ENCODE results near the gene DICER1.

The DICER1 gene

GRCh38 chr14:95052016-95052585 lies 105.2 kb downstream of the DICER1 start:
- no peak overlapping the region for H3K27ac ChIP-seq (ENCODE audit: insufficient read depth in 1 of 2, low read depth in 1 of 2, low read length in 2 of 2, poor library complexity in 1 of 2, severe bottlenecking in 2 of 2)
- H3K27me3 ChIP-seq (replicated peaks in 2 of 5; ENCODE audit: control insufficient read depth in 4 of 5, insufficient read depth in 5 of 5, low read length in 4 of 5), result peaks cover 0 to 4% (median 0%) of the 10 kb centered on the region in 5 experiments
- no peaks in the 10 kb centered on the region for H3K4me1 ChIP-seq (ENCODE audit: control extremely low read depth in 1 of 4, control insufficient read depth in 4 of 4, insufficient read depth in 4 of 4, low read length in 3 of 4)
- no peak for DNase-seq
- H3K36me3 ChIP-seq (ENCODE audit: control insufficient read depth in 4 of 4, insufficient read depth in 4 of 4, low read length in 3 of 4), result no peaks in the 10 kb centered on the region
- no peak overlapping the region for H3K4me3 ChIP-seq (ENCODE audit: control insufficient read depth in 1 of 7, extremely low read depth in 1 of 7, insufficient read depth in 4 of 7, low read depth in 2 of 7, low read length in 6 of 7)
- WGBS (ENCODE audit: insufficient coverage), result 89% methylated on average over 14 of the region's 14 CpGs
- ChIA-PET CTCF (no interaction called here), POLR2A (no interaction called here)
- H3K9me3 ChIP-seq (ENCODE audit: control extremely low read depth in 1 of 5, control insufficient read depth in 4 of 5, insufficient read depth in 2 of 5, low read depth in 1 of 5, low read length in 4 of 5), result no peaks in the 10 kb centered on the region

DNA sequence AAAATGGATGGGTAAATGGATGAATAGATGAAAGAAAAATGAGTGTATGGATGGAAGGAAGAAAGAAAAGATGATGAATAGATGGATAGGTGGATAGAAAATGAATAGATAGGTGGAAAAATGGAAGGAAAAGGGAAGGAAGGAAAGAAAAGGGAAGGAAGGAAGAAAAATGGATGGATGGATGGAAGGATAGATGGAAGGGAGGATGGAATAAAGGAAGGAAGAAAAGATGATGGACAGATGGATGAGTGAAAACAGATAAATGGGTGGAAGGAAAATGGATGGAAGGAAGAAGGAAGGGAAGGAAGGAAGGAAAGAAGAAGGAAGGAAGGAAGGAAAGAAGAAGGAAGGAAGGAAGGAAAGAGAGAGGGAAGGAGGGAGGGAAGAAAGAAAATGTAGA lies 107.4 kb downstream of the DICER1 start:
- Histone ChIP-seq H3K4me3 (ENCODE audit: control insufficient read depth in 1 of 7, extremely low read depth in 1 of 7, insufficient read depth in 4 of 7, low read depth in 2 of 7, low read length in 6 of 7) (no peak overlapping the region), H3K27ac (ENCODE audit: insufficient read depth in 1 of 2, low read depth in 1 of 2, low read length in 2 of 2, poor library complexity in 1 of 2, severe bottlenecking in 2 of 2) (no peak overlapping the region), H3K27me3 (replicated peaks in 2 of 5; ENCODE audit: control insufficient read depth in 4 of 5, insufficient read depth in 5 of 5, low read length in 4 of 5) (peaks cover 0 to 6% (median 2%) of the 10 kb centered on the region in 5 experiments), H3K9me3 (ENCODE audit: control extremely low read depth in 1 of 5, control insufficient read depth in 4 of 5, insufficient read depth in 2 of 5, low read depth in 1 of 5, low read length in 4 of 5) (no peaks in the 10 kb centered on the region), H3K4me1 (ENCODE audit: control extremely low read depth in 1 of 4, control insufficient read depth in 4 of 4, insufficient read depth in 4 of 4, low read length in 3 of 4) (no peaks in the 10 kb centered on the region), H3K36me3 (ENCODE audit: control insufficient read depth in 4 of 4, insufficient read depth in 4 of 4, low read length in 3 of 4) (no peaks in the 10 kb centered on the region)
- ChIA-PET CTCF (interaction anchor here (0.7 kb wide), 1 partner anchor 360 kb away, joined by 3 read pairs; no protein-coding TSS in a partner anchor), POLR2A (no interaction called here)
- no peak for DNase-seq

- DNase-seq, result no peak
- Histone ChIP-seq H3K9me3 (ENCODE audit: control extremely low read depth in 1 of 5, control insufficient read depth in 4 of 5, insufficient read depth in 2 of 5, low read depth in 1 of 5, low read length in 4 of 5) (no peaks in the 10 kb centered on the region), H3K27ac (ENCODE audit: insufficient read depth in 1 of 2, low read depth in 1 of 2, low read length in 2 of 2, poor library complexity in 1 of 2, severe bottlenecking in 2 of 2) (no peak overlapping the region), H3K27me3 (replicated peaks in 2 of 5; ENCODE audit: control insufficient read depth in 4 of 5, insufficient read depth in 5 of 5, low read length in 4 of 5) (peaks cover 0 to 13% (median 2%) of the 10 kb centered on the region in 5 experiments), H3K4me3 (ENCODE audit: control insufficient read depth in 1 of 7, extremely low read depth in 1 of 7, insufficient read depth in 4 of 7, low read depth in 2 of 7, low read length in 6 of 7) (no peak overlapping the region), H3K36me3 (ENCODE audit: control insufficient read depth in 4 of 4, insufficient read depth in 4 of 4, low read length in 3 of 4) (no peaks in the 10 kb centered on the region), H3K4me1 (ENCODE audit: control extremely low read depth in 1 of 4, control insufficient read depth in 4 of 4, insufficient read depth in 4 of 4, low read length in 3 of 4) (peaks cover 0 to 4% (median 1%) of the 10 kb centered on the region in 4 experiments)
- CTCF ChIA-PET, result no interaction called here
- WGBS (ENCODE audit: insufficient coverage), result 94% methylated on average over 10 of the region's 10 CpGs
- POLR2A ChIA-PET, result no interaction called here
Observed at GRCh38 chr14:95048771-95049312, 108.5 kb downstream of the DICER1 start.

DNA sequence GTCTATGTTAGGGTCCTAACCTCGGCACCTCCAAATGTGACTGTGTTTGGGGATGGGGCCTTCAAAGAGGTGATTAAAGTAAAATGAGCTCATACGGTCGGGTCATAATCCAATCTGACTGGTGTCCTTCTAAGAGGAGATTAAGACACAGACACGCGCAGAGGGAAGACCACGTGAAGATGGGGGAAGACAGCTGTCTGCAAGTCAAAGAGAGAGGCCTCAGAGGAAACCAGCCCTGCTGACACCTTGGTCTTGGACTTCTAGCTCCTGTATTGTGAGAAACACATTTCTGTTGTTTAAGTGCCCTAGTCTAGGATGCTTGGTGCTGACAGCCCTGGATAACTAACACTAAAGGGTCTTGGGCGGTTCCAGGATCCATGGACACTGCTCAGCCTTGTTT lies 109.6 kb downstream of the DICER1 start:
- DNase-seq, result no peak
- ChIA-PET POLR2A (no interaction called here), CTCF (no interaction called here)
- H3K9me3 ChIP-seq (ENCODE audit: control extremely low read depth in 1 of 5, control insufficient read depth in 4 of 5, insufficient read depth in 2 of 5, low read depth in 1 of 5, low read length in 4 of 5), result no peaks in the 10 kb centered on the region
- WGBS (ENCODE audit: insufficient coverage), result 93% methylated on average over 6 of the region's 7 CpGs
- H3K4me1 ChIP-seq (ENCODE audit: control extremely low read depth in 1 of 4, control insufficient read depth in 4 of 4, insufficient read depth in 4 of 4, low read length in 3 of 4), result peaks cover 0 to 11% (median 4%) of the 10 kb centered on the region in 4 experiments
- no peaks in the 10 kb centered on the region for H3K36me3 ChIP-seq (ENCODE audit: control insufficient read depth in 4 of 4, insufficient read depth in 4 of 4, low read length in 3 of 4)
- H3K27ac ChIP-seq (ENCODE audit: insufficient read depth in 1 of 2, low read depth in 1 of 2, low read length in 2 of 2, poor library complexity in 1 of 2, severe bottlenecking in 2 of 2), result no peak overlapping the region
- no peak overlapping the region for H3K4me3 ChIP-seq (ENCODE audit: control insufficient read depth in 1 of 7, extremely low read depth in 1 of 7, insufficient read depth in 4 of 7, low read depth in 2 of 7, low read length in 6 of 7)
- H3K27me3 ChIP-seq (replicated peaks in 2 of 5; ENCODE audit: control insufficient read depth in 4 of 5, insufficient read depth in 5 of 5, low read length in 4 of 5), result peaks cover 0 to 13% (median 2%) of the 10 kb centered on the region in 5 experiments

- H3K9me3 ChIP-seq (ENCODE audit: control extremely low read depth in 1 of 5, control insufficient read depth in 4 of 5, insufficient read depth in 2 of 5, low read depth in 1 of 5, low read length in 4 of 5), result no peaks in the 10 kb centered on the region
- H3K36me3 ChIP-seq (ENCODE audit: control insufficient read depth in 4 of 4, insufficient read depth in 4 of 4, low read length in 3 of 4), result no peaks in the 10 kb centered on the region
- no peak overlapping the region for H3K27ac ChIP-seq (ENCODE audit: insufficient read depth in 1 of 2, low read depth in 1 of 2, low read length in 2 of 2, poor library complexity in 1 of 2, severe bottlenecking in 2 of 2)
- no peak for DNase-seq
- peaks cover 0 to 15% (median 6%) of the 10 kb centered on the region in 5 experiments for H3K27me3 ChIP-seq (replicated peaks in 2 of 5; ENCODE audit: control insufficient read depth in 4 of 5, insufficient read depth in 5 of 5, low read length in 4 of 5)
- peaks cover 0 to 11% (median 4%) of the 10 kb centered on the region in 4 experiments for H3K4me1 ChIP-seq (ENCODE audit: control extremely low read depth in 1 of 4, control insufficient read depth in 4 of 4, insufficient read depth in 4 of 4, low read length in 3 of 4)
- ChIA-PET CTCF (no interaction called here), POLR2A (interaction anchor here (0.7 kb wide), 1 partner anchor 179 kb away, joined by 3 read pairs; no protein-coding TSS in a partner anchor)
- no peak overlapping the region for H3K4me3 ChIP-seq (ENCODE audit: control insufficient read depth in 1 of 7, extremely low read depth in 1 of 7, insufficient read depth in 4 of 7, low read depth in 2 of 7, low read length in 6 of 7)
- 92% methylated on average over 21 of the region's 28 CpGs for WGBS (ENCODE audit: insufficient coverage)
Observed at GRCh38 chr14:95046711-95047681, 110.3 kb downstream of the DICER1 start.

DNA sequence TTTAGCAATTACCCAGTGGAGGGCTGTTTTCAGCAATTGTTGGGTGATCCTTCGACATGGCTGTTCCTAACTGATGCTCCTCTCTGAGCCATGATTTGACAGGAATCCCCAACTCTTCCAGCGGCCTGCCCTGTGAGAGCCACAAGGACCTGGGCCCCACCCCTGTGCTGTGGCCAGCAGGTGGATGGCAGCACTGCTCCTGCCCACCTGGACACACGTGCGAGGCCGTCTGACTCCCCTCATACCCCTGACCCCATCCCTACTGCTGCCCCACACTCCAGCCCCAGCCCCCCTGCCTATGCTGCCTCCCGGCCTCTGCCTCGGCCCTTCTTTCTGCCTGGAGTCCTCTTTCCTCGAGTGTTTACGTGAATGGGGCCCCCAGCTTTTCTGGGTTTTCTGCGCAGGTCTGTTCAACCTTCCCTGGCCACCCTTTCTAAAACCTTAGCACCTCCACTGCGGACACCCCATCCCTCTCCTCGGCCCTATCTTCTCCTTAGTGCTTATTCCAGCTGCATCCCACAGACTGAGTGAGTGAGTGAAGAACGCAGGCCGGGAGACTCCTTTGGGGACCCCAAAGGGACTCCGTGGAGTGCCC lies 111.4 kb downstream of the DICER1 start:
- Histone ChIP-seq H3K4me1 (ENCODE audit: control extremely low read depth in 1 of 4, control insufficient read depth in 4 of 4, insufficient read depth in 4 of 4, low read length in 3 of 4) (peaks cover 0 to 11% (median 4%) of the 10 kb centered on the region in 4 experiments), H3K27ac (ENCODE audit: insufficient read depth in 1 of 2, low read depth in 1 of 2, low read length in 2 of 2, poor library complexity in 1 of 2, severe bottlenecking in 2 of 2) (no peak overlapping the region), H3K4me3 (ENCODE audit: control insufficient read depth in 1 of 7, extremely low read depth in 1 of 7, insufficient read depth in 4 of 7, low read depth in 2 of 7, low read length in 6 of 7) (no peak overlapping the region), H3K27me3 (replicated peaks in 2 of 5; ENCODE audit: control insufficient read depth in 4 of 5, insufficient read depth in 5 of 5, low read length in 4 of 5) (peaks cover 0 to 24% (median 9%) of the 10 kb centered on the region in 5 experiments), H3K36me3 (ENCODE audit: control insufficient read depth in 4 of 4, insufficient read depth in 4 of 4, low read length in 3 of 4) (no peaks in the 10 kb centered on the region), H3K9me3 (ENCODE audit: control extremely low read depth in 1 of 5, control insufficient read depth in 4 of 5, insufficient read depth in 2 of 5, low read depth in 1 of 5, low read length in 4 of 5) (no peaks in the 10 kb centered on the region)
- ChIA-PET POLR2A (no interaction called here), CTCF (no interaction called here)
- 93% methylated on average over 8 of the region's 15 CpGs for WGBS (ENCODE audit: insufficient coverage)
- no peak for DNase-seq
